Measurements from ENCODE around the gene FSD1.

FSD1 gene

DNA sequence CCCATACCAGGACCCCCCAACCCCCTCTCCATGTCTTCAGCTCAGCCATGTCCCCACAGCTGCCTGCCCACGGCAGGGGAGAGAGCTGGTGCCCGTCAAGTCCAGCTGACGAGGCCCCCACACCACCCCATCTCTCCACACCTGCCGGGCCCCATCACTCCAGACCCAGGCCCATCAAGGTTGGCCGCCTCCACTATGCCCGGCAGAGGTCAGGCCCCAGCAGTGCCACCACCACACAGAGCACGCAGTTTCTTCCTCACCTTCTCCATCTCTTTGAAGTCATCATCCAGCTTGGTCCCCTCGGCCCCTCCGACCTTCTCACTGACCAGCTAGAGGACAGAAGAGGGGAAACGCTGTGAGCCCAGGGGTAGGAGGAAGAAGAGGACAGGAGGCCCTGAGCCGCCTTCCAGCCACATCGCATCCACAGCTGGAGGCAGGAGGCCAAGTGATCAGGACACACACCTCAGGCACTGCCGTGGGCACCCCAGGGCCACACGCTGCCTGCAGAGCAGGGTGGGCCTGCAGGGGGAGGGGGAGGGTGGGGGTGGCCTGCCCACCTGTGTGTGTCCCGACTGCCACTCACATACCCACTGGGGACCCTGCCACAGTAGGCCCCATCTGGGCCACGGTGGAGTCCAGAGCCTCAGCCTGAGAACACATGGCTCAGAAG, 62.4 kb downstream of the FSD1 start:
- no peak for DNase-seq

DNA sequence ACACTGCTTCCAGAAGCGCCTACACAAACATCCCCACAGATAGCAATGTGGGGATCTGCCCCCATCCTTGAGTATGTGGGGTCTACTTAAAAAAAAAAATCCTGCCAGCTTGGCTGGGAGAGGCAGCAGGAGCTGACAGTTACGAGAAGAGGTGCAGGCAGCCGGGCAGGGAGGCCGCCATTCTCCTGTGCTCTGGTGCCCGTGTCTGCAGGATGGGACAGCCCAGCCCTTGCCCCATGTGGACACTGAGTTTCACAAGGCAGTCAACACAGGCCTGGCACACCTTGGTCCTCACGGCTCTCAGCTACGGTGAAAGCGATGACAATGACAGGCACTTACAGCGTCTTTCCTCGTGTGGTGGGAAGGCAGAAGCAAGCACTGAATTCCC, 62.9 kb downstream of the FSD1 start:
- DNase-seq, result no peak

DNA sequence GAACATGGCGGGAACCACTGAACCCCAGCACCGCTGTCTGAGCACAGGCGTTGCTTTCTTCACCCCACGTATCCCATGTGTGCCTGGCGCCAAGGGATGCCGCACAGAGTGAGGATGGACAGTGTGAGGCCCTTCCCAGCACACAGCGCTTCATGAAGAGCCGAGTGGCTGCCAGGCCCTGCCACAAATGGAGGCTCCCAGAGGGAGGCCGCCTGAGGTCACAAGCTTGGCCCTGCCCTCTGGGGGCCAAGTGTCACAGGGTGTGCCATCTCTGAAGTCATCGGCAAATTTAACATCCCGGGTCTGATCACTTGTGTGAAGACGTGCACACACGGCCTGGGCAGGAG, 63.4 kb downstream of the FSD1 start:
- DNase-seq, result no peak

DNA sequence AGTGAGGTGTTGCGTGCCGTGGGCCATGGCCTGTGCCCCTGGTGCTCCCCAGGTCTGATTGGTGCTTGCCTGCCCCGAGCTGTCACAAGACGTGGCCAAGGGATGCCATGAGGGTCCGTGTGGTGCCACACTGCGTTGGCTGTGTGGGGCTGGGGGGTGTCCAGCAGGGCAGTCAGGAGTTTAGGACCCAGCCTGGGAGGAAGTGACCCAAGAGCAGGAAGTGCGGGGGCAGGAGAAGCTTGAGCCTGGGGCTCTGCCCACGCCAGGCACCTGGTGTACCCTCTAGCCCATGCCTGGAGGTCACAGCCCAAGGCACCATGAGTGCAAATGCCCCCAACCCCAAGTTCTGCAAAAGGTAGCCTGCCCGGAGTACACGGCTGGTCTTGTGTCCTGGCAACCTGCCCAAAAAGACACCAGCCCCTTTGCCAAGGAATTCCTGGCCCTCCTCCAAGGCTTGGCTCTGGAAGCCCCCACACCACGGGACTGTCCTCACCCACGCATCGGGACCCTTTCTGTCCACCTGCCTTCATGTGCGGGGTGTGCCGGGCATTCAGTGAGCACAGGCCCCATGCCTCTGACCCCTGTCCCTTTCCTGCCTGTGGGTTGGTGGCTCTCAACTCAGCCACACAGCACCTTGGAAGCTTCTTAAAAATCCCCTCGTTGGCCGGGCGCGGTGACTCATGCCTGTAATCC, 63.9 kb downstream of the FSD1 start:
- no peak for DNase-seq

DNA sequence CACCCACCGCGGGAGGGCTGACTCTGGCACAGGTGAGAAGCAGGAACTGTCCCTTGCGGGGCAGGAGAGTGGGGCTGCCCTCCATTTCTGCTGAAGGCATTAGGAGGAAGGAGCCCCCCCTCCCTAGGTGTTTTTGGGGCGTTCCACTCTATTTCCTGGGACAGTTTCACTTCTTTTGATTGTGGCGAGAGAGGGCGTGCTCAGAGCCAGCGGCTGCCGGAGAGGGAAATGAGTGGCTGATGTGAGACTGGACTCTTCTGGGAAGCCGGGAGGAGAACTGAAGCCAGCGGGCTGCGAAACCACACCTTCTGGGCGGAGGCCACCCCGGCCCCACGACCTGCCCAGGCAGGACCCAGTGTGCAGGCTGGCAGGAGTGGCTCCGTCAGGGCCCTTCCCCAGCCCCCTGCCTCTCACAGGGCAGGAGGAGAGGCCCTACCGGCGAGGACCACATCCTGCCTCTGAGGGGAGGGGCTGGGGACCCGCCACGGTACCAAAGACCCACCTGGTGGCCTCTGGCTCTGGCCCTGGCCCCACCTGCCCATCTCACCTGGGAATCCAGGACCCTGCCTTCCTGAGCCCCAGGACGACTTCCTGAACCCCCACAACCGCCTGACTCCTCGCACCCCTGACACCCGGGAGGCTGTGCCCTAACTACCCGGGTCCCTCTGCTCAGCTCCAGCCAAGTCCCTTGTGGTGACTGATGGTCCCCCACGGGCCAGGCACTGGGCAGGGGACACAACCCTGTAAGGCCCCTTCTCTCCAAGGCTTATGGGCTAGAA, 64.9 kb downstream of the FSD1 start:
- no peak for DNase-seq

DNA sequence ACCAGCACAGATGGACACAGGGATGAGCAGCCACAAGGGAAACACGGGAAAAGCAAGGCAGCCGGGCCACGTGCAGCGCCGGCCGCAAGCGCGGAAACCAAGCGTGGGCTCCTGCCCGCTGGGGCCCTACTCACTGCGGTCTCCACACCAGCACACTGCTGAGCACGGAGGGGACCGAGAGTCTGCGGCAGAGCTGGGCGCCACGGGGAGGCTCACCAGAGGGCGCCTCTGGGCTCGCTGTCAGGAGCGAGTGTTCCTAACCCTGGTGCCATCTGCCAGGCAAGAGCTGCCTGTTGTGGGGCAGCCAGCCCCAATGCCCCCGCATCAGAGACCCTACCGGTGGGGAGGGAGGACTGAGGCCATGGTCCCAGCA, 65.5 kb downstream of the FSD1 start:
- DNase-seq, result no peak

DNA sequence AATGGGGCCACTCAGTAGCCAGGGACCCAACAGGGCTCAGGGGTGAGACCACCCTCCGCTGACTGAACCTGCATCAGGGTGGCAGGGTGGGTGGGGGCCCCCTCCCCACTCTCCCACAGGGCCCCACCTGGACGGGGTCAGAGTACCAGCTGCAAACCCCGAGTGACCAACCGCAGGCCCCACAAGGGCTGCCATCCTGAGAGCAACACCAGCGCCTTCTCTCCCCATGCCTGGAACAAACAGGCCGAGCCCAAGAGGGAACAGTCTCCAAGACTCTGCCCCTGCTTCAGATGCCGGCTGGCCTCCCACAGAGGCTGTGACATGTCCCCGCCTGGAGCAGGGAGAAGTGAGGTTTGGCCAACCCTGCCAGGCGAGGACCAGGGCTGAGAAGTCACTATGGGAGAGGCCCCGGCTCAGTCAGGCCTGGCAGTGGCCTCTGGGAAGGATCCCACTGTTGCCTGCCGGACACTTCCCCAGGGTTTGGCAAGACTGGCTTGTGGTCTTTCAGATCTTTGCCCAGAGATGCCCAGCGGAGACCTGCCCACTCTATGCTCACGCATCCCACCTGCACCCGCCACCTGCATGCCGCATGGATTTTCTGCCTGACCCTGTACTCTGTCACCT, 66.1 kb downstream of the FSD1 start:
- no peak for DNase-seq

DNA sequence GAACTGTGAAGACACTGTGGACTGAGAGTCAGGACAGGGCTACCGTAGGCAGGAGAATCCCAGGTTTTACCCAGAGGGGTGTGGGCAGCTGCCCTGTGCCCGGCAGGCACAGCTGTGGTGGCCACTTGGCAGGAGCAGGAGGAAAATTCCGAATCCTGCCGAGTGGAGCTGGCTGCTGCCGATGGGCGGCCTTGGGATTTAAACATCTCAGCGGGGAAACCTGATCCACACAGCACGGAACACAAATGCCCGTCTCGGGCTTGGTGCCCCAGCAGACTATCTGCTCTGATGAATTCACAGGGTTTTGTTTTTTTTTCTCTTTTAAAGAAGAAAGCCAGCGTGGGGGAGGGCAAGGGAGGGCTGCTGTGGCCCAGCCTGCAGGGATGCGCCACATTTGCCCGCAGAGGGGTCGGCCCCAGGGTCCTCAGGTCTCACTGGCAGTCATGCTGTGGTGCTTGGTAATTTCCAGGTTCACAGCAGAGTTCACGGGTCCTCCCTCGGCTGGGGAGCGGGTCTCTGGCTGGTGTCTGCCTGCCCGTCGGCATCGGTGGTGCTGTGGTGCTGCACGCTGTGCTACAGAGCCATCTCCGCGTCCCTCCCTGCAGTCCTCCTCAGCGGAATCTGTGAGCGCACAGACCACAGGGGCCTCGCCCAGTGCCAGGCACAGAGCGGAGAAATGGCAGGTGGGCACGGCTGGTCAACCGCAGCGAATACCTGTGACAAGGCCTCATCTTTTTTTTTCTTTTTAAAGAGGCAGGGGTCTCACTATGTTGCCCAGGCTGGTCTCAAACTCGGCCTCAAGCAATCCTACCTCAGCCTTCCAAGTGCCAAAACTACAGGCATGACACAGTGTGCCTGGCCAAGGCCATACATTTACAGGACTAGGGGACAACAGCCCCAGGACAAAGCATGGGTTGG, 67.1 kb downstream of the FSD1 start:
- no peak for DNase-seq

DNA sequence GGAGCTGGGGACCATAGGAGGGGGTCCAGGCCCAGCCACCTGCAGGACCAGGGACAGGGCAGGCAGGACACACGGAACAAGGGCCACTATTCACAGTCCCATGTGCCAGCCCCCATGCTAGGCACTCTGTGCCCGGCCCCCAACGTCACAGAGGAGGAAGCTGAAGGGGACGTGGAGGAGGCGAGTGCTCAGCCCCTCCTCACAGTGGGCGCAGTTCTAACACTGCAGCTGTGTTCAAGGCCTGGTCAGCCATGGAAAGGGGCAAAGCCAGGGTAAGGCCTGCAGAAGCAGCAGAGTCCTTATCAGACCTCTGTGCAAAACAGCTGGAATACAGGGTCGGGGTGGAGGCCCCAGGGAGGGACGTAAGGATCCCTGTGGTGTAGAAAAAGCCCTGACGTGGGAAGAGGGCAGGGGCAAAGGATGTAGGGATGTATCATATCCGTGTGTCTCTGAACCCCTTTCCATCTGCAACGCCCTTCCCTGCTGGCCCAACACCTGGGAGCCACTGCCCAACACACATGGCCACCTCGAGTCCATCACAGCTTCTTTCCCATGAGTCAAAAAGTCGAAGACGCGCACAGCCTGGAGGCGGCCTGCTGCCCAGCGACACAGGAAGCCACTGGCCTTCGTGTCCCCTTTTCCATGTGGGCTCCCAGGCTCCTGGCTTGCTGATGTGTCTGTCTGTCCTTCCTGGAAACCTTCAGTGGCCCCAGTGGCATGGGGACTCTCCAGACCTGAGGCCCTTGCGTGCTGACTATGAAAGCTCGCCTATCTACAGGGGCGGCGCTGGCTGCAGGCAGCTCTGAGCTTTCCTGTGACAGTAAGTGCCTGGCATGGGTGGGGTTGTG, 68.0 kb downstream of the FSD1 start:
- DNase-seq, result no peak

DNA sequence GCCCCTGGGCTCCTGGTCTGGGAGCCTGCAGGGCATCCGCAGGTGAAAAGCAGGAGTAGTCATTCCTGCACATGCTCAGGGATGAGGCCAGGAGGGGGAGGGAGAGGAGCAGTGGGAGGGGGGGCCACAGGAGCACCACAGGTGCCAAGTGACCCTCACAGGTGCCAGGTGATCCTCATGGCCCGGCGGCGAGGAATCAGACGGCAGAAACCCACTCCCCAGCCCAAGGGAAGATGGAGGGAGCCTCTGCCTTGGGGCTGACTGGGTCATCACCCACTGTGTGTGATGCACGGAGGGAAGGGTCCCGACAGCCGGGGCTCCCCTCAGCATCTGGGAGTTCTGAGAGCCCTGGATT, 68.6 kb downstream of the FSD1 start:
- no peak for DNase-seq
